A549 treated with DMSO at 1 μM for 4 hours (cell line): ENCODE data around the gene GOLGA1. TPM values are rescaled to one million over a fixed set of nuclear protein-coding genes. Genes with fewer than 3 reads are reported as not detected.

Experiments used
- total RNA-seq: library from RNA; stranded (reverse); fragments of 200-300 nt; extraction: Qiagen RNA extraction; gene quantifications from 5 replicates; pipeline ENCODE4 v1.2.3, GENCODE V29; 2022; ENCODE audit warnings: low read depth

GOLGA1 gene, protein sequence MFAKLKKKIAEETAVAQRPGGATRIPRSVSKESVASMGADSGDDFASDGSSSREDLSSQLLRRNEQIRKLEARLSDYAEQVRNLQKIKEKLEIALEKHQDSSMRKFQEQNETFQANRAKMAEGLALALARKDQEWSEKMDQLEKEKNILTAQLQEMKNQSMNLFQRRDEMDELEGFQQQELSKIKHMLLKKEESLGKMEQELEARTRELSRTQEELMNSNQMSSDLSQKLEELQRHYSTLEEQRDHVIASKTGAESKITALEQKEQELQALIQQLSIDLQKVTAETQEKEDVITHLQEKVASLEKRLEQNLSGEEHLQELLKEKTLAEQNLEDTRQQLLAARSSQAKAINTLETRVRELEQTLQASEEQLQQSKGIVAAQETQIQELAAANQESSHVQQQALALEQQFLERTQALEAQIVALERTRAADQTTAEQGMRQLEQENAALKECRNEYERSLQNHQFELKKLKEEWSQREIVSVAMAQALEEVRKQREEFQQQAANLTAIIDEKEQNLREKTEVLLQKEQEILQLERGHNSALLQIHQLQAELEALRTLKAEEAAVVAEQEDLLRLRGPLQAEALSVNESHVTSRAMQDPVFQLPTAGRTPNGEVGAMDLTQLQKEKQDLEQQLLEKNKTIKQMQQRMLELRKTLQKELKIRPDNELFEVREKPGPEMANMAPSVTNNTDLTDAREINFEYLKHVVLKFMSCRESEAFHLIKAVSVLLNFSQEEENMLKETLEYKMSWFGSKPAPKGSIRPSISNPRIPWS
- total RNA-seq: 10.0 to 12.3 TPM (median 10.8 TPM) in 5 replicates

DNA sequence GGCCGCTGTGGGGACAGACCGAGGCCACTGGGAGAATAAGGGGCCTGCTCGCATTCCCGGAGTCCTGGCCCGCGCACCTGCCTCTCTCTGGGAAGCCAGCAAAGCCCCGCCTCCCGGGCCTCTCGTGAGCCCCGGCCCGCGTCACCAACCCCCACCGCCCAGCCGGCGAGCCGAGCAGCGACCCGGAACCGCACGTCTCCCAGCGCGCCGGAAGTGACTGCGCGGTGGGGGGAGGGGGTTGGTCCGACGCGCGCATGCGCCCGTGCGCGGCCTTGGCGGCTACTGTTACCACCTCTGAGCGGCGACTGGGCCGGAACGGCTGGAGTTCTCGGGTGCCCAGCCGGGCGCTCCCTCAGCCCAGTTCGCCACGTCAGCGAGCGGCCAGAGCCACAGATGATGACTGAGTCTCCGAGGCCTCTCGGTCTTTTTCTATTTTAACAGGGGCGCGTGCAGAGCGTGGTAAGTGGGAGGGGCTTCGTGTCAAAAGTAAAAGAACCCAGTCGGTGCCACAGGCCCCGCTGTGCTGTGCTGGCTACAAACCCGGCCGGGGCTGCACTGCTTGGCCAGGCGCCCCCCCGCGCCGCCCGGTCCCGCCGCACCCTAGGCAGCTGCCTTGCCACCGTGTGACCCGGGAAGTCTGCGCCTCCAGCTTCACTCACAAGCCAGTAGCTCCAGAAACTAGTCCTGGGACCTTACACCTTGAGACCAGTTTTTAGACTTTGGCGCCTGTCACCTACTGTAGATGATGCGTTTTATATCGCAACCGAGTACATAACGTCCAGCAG, at the start of gene GOLGA1:
Gene GOLGA1 (minus strand): TSS at position 190 of the 785 bp plus-strand sequence. CDS start 2,372 bp downstream, outside the sequence.

DNA sequence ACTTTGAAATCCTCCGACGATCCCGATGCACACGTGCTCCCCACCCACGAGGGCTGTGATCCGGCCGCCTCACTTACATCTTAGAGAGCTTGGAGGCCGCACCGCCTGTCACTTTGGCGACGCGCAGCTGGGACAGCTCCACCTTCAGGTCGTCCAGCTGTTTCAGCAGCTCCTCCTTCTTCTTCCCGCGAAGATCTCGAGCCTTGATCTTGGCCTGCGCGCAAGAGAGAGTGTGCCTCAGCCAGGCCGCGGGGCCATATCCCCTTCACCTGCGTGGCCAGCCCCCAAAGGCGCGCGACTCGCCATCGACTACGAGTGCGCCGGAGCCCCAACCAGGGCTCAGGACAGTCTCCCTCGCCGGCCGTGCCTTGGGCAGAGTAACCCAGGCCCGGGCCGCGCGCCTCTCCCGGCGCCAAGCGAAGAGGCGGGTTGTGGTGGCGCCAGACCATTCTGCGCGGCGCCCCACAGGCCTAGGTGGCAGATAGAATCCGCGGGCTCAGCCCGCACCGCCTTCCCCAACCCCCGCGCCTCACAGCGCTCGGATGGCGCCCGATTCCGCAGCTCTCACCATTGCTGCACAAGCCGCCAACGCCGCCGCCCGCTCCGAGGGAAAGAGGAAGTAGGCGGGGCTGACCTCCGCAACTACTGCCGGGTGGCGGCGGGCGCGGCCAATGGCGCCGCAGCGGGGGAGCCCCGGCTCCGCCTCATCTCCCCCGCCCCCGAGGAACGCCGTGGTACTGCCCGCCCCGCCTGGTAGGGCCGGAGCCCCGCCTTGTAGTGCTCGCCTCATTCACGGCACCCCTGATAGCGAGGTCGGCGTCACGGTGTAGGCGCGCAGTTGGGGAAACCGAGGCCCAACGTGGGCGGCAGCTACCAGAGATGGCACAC, 79.3 kb downstream of the GOLGA1 start, which contains the start of the genes ARPC5L and RPL35:
Gene ARPC5L (plus strand): TSS at position 789 of the 888 bp plus-strand sequence. CDS start 7,161 bp downstream, outside the sequence.
Gene RPL35 (minus strand): TSS at position 616 of the 888 bp plus-strand sequence. CDS start 45 bp downstream, at position 571.

GRCh38 chr9:124852829-124853531, 87.9 kb downstream of the GOLGA1 start, which contains the start of gene WDR38:
Gene WDR38, plus strand, starts transcription at chr9:124853460. Its CDS starts 72 bp downstream, at chr9:124853532.

Other genes with a start within 250 kb of the GOLGA1 start
- gene NR6A1, start 169.8 kb downstream of the GOLGA1 start, total RNA-seq: 1.7 to 2.0 TPM (median 1.9 TPM) in 5 replicates
- 17.4 to 26.2 TPM (median 23.6 TPM) in 5 replicates for gene OLFML2A, start 163.9 kb downstream of the GOLGA1 start, total RNA-seq
- gene WDR38, start 87.6 kb downstream of the GOLGA1 start, total RNA-seq: 0.07 to 0.15 TPM (median 0.09 TPM) in 3 of 5 replicates, not detected in the others
- 2,809 to 3,011 TPM (median 2,836 TPM) in 5 replicates for gene RPL35, start 79.1 kb downstream of the GOLGA1 start, total RNA-seq
- gene ARPC5L, start 79.0 kb downstream of the GOLGA1 start, total RNA-seq: 61.1 to 81.9 TPM (median 68.6 TPM) in 5 replicates
- 0.78 to 2.6 TPM (median 2.0 TPM) in 5 replicates for gene SCAI, start 202.4 kb upstream of the GOLGA1 start, total RNA-seq
- 25.2 to 32.6 TPM (median 28.4 TPM) in 5 replicates for gene PPP6C, start 248.7 kb upstream of the GOLGA1 start, total RNA-seq